ENCODE results near the gene FBXO41.

FBXO41 gene

DNA sequence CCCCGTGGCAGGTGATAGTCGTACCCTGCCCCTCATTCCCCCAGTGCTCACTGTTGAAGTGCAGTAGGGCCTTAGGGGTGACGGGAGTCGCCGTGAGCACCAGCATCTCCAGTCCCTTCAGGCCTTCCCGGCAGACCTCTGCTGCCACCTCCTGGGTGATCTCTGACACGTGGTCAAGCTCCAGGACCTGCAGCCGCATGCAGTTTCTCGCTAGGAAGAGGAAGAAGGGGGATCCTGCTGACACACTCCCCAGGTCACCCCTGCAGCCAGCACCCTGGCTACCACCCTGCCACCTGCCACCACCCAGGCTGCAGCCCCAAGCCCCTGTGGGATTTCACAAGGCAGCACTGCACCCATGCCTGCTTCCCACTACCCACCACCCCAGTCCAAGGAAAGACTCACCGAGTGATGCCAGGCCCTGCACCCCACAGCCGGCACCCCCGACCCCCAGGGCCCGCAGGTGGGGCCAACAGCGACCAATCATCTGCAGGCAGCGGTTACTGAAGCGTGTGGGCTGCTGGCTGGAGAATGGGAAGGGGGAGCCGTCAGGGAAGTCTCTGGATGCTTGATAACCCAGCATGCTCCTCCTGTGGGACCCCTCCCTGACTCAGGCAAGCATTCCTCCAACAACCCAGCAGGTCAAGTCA lies 23.8 kb downstream of the FBXO41 start:
- no peak for DNase-seq (ENCODE audit: low read depth)

GRCh38 chr2:73259704-73260337 lies 24.5 kb downstream of the FBXO41 start:
- DNase-seq (ENCODE audit: low read depth) = no peak

DNA sequence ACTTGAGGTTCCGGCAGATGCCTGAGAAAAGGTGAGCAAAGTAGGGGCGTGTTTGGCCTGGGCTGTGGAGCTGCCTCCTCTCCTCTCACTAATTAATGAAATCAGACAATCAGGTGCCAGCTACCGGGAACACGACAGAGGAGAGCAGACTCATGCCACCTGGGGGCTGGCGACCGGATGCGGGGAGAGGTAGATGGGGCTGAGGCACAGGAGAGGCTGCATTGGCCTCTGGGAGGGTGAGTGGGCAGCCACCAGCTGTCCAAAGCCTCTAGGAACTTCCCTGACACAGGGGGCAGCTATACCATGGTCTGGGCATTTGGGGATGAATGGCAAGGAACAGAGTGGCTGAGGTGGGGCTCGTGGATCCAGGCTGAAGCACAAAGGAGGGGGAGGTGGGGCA lies 25.0 kb downstream of the FBXO41 start:
- no peak for DNase-seq (ENCODE audit: low read depth)

DNA sequence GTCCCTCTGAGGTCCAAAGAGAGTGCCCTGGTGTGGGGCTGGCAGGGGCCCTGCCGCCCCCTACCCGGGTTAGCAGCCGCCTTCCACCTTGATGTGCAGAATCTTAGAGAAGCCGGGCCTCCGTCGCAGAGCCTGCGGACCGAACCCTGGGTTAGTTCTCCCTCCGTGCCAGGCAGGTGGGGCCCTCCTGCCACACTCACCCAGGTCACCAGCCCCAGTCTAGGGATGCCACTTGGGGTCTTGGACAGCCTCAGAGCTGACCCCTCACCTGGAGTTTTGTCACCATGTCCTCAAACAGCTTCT lies 25.4 kb downstream of the FBXO41 start:
- DNase-seq (ENCODE audit: low read depth) = no peak

GRCh38 chr2:73258186-73258912 lies 25.9 kb downstream of the FBXO41 start:
- no peak for DNase-seq (ENCODE audit: low read depth)

DNA sequence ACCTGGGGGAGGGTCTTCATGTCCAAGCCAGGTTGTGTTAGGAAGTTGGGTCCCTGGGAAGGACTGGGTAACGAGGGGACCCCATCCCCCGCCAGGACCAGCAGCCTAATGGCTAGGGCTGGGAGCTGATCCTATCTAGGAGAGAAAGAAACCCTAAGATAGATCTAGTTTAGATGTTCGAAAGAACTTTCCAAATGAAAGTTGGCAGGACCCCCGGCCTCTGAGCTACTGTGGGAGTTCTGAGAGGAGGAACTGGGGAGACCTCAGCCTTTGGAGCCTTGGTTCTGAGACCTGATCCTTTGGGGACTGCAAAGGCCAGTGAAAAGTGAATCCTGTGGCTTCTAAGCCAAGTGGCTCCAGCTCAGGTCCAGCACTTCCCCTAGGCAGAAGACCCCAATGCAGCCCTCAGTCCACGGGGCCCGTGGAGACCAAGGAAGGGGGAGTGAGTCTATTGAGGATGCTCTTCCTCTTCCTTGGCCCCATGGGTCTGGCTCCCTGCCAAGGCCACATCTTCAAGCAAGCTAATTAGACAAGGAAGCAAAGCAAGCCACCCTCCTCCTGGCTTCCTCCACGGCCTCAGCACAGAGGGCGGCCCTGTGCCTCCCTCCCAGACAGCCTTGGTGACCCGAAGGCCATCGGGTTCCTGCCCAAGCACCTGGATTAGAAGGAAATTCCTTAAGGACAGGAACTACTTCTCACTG lies 26.7 kb downstream of the FBXO41 start:
- no peak for DNase-seq (ENCODE audit: low read depth)

GRCh38 chr2:73257021-73257420 lies 27.3 kb downstream of the FBXO41 start:
- no peak for DNase-seq (ENCODE audit: low read depth)

- no peak for DNase-seq (ENCODE audit: low read depth)
Measured at GRCh38 chr2:73256618-73256922, 27.7 kb downstream of the FBXO41 start.

DNA sequence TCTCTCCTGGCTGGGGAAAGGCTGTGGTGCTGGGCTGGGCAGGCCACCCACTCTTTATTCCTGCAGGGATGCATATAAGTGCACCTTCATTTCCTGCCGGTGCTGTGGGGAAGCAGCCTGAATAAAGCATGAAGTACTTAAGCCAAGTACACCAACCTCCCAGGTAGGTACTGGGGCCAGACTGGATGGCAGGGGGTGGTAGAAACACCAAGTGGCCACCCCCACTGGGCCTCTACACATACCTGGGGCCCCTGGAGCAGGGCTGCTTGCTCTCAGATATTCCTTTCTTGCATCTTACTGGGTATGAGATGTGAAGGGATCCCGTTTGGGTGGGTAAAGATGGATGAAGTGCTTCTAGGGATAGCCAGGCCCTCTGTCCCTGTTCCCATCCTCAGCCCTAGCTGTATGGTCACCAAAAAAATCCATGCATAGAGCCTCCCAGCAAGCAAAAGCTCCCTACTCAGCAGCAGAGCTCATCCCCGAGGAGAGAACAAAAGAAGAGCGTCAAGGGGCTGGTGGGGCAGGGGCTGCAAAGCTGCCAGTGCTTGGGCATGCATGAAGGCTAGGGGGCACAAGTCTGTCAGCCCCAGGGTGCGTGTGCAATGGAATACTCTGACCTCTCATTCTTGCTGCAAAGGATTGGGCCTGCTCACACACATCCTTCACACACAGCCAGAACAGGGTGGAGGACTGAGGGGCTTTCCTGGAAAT lies 28.2 kb downstream of the FBXO41 start:
- DNase-seq (ENCODE audit: low read depth) = no peak

GRCh38 chr2:73255007-73255644 lies 29.2 kb downstream of the FBXO41 start:
- DNase-seq (ENCODE audit: low read depth) = no peak

DNA sequence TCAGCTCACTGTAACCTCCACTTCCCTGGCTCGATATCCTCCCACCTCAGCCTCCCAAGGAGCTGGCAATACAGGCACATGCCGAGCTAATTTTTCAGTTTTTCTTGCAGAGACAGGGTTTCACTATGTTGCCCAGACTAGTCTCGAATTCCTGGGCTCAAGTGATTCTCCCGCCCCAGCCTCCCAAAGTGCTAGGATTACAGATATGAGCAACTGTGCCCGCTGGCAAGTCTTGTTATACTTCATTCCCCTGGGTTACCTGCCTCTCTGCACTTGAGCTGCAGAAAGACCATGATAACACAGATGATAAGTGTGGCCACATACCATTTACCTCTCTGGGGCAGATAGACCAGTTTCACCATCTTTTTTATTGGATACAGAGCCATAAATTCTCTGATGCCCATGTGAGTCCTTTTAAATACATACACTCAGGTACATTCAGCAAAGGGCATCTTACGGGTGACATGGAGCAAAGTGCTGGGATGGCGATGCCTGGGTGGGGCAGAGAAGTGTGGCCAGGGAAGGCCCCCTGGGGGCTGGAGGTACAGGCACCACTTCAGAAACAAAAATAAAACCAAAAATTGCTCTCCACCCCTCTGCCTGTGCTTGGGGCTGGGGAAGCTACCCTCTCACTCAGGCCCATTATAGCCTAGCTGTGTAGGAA lies 29.8 kb downstream of the FBXO41 start:
- no peak for DNase-seq (ENCODE audit: low read depth)

DNA sequence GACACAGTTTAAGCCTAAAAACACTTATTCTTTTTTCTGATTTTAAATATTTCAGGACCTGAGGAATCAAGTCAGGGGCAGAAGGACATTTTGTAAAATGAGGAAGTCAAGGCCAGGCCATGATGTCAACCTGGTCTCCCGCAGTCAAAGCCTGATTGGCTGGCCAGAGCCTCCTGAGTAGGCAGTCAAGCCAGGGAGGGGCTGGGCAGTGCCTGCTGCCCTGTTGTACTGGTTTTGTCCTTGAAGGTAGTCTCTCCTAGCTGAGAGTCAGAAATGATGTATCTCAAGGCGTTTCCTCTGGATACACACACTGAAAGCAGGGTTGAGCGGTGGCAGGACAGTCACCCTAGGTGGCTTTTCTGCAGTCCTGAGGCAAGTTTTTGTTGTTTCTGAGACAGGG lies 30.4 kb downstream of the FBXO41 start:
- DNase-seq (ENCODE audit: low read depth) = no peak

- DNase-seq (ENCODE audit: low read depth) = no peak
Measured at GRCh38 chr2:73253400-73253799, 30.9 kb downstream of the FBXO41 start.

DNA sequence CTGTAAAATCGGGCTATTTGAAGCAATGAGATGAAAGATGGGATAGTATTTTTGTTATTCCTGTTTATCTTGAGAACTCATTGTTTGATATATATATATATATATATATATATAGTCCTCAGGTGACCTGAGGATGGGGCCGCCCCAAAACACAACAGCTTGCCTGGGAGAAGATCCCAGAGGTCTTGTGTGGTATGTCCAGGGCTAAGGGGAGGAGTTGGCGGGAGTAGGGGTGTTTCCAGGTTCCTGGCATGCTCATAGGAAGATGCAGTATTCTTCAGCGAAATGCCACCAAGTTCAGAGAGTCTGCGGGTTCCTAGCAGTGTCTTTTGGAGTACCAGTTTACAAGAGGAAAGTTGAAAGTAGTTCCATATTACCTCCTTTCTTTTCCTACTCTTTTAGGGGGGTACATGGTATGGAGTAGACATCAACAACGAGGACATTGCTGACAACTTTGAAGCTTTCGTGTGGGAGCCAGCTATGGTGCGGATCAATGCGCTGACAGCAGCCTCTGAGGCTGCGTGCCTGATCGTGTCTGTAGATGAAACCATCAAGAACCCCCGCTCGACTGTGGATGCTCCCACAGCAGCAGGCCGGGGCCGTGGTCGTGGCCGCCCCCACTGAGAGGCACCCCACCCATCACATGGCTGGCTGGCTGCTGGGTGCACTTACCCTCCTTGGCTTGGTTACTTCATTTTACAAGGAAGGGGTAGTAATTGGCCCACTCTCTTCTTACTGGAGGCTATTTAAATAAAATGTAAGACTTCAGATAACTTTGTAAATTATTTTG lies 31.8 kb downstream of the FBXO41 start:
- no peak for DNase-seq (ENCODE audit: low read depth)

- DNase-seq (ENCODE audit: low read depth) = no peak
Measured at GRCh38 chr2:73250872-73251846, 33.1 kb downstream of the FBXO41 start.

DNA sequence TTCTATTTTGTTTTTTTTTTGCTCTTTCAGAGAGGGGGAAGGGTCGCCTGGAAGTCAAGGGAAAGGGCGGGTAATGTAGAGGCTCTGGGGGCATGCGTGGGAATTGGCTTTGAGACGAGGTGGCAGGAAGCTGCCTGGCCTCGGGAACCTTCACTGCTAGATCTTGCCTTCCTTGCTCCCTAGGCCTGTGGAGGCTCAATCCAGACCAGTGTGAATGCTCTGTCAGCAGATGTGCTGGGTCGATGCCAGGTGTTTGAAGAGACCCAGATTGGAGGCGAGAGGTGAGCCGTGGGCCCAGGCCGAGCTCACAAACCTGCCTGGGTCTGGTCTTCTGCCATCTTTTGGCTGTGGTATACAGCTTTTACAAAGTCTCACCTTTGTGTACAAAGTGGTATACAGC lies 34.6 kb downstream of the FBXO41 start:
- DNase-seq (ENCODE audit: low read depth) = no peak

DNA sequence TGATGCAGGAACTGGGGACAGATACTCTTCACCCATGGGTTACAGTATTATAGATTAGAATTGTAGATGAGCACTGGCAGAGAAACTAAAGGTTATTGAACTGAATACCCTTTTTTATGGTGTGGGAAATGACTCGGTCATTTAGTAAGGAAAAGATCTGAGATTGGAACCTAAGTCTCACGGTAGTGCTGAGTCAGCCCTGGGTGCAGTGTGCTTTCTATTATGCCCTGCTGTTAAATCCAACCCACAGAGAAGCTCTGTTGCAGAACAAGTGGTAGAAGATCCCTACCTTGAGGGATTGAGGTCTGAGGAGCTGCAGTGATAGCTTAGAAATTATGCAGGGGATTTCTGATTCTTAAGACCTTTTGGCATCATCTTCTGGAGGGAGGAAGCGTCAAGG lies 37.4 kb downstream of the FBXO41 start:
- no peak for DNase-seq (ENCODE audit: low read depth)

- DNase-seq (ENCODE audit: low read depth) = no peak
Measured at GRCh38 chr2:73244580-73244979, 39.7 kb downstream of the FBXO41 start.

DNA sequence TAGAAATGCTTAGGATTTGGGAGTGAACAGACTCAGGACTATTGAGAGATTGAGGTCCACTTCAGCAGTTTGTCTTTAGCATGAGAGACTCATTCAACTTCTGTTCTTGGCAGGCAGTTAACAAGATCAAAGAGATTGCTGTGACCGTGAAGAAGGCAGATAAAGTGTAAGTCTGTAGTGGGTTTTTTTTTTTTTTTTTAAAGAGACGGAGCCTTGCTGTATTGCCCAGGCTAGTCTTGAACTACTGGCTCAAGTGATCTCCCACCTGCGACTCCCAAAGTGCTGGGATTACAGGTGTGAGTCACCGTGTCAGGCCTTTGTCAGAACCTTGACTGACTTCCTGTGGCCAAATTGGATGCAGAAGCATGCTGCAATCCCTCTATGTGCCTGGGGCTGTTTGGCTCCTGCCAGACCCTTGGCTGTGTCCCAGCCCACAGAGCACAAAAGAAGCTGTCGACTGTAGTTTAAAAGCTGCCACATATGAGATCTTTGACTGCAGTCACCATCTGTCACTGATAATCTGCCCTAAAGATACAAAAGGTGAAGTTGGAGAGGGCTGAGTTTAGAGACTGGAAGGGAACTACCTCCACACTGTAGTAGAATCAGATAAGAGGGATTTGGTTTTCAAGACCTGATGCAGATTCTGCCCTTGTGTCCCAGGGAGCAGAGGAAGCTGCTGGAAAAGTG lies 40.3 kb downstream of the FBXO41 start:
- no peak for DNase-seq (ENCODE audit: low read depth)

Measured in stimulated activated CD8-positive, alpha-beta memory T cell treated with anti-CD3 and anti-CD28 coated beads, Interleukin-15, amount 100 ng/mL, for 24 hours (primary cell).